Measurements from ENCODE around the gene BGLAP.
"Not testable (repeated sequence)": the region's sequence is repeated elsewhere in the genome, so short reads cannot be mapped to it uniquely, and the experiment has no call there.

Gene BGLAP

GRCh38 chr1:156241926-156242325 is at the start of gene BGLAP:
Gene BGLAP (plus strand): TSS chr1:156242184. CDS start chr1:156242232, 48 bp downstream.
- no peak for DNase-seq

- DNase-seq: no peak
Observed at GRCh38 chr1:156193208-156193487, 48.8 kb upstream of the BGLAP start.

GRCh38 chr1:156193488-156194299 is 48.3 kb upstream of the BGLAP start, which contains the start of gene SLC25A44:
Gene SLC25A44 (plus strand): TSS chr1:156194104. CDS start chr1:156199848, 5,744 bp downstream.
- DNase-seq: peak; percentile 99

DNA sequence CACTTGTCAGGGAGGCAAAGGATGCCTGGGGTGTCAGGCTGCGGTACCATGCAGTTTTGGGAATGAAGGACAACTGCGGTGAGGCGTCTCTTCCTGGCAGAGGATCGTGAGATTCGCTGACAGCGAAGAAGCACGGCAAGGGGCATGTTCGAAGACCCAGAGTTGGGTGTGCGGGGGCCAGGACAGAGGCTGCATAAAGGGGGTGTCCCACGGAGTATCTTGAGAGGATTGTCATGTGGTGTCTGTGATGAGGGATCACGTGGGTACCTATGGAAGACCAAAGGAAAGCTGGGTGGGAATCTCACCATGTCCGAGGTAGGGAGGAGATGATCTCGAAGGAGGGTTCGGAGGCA is 47.7 kb upstream of the BGLAP start:
- no peak for DNase-seq

GRCh38 chr1:156195853-156196252 is 46.1 kb upstream of the BGLAP start:
- DNase-seq: no peak

- DNase-seq: no peak
Observed at GRCh38 chr1:156196445-156196844, 45.5 kb upstream of the BGLAP start.

DNA sequence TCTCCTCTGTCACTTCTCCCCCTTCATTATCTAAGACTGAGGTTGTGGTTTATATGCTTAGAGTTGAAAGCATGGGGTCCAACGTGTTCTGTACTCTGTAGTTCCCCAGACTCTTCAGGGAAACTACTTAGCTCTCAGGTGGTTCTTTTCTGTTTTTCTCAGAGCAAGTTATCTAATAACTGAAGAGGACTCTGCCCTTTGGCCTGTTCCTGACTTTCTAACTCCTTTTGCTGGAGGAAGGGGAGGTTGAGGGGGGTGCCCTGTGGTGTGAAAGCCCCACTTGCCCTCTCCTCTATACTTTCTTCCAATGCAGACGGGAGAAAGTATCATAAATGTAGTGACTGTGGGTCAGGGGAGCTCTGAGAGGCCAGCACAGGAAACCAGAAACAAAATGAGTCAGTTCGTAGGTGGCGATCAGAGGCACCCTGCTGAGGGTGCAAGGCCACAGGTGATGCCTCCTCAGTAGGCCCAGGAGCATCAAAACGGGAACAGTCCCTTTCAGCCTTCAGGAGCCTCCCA is 43.1 kb upstream of the BGLAP start:
- no peak for DNase-seq

GRCh38 chr1:156200044-156200443 is 41.9 kb upstream of the BGLAP start:
- DNase-seq: no peak

GRCh38 chr1:156203331-156203730 is 38.7 kb upstream of the BGLAP start:
- DNase-seq: no peak

DNA sequence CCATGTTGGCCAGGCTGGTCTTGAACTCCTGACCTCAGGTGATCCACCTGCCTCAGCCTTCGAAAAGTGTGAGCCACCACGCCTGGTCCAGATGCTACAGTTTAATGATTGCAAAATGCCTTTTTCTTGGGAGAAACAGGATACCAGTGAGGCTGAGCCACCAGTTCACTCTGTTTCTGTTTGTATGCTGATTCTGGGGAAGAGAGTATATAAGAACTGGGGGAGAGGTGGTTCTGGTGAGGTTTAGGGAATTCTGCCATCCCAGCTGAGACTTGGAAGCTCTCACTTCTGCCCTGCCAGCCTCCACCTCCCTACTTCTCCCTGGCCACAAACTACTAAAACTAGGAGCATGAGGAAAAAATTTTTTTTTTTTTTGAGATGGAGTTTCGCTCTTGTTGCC is 37.3 kb upstream of the BGLAP start:
- no peak for DNase-seq

- no peak for DNase-seq
Observed at GRCh38 chr1:156211243-156211642, 30.7 kb upstream of the BGLAP start.

- no peak for DNase-seq
Observed at GRCh38 chr1:156212130-156212529, 29.9 kb upstream of the BGLAP start.

DNA sequence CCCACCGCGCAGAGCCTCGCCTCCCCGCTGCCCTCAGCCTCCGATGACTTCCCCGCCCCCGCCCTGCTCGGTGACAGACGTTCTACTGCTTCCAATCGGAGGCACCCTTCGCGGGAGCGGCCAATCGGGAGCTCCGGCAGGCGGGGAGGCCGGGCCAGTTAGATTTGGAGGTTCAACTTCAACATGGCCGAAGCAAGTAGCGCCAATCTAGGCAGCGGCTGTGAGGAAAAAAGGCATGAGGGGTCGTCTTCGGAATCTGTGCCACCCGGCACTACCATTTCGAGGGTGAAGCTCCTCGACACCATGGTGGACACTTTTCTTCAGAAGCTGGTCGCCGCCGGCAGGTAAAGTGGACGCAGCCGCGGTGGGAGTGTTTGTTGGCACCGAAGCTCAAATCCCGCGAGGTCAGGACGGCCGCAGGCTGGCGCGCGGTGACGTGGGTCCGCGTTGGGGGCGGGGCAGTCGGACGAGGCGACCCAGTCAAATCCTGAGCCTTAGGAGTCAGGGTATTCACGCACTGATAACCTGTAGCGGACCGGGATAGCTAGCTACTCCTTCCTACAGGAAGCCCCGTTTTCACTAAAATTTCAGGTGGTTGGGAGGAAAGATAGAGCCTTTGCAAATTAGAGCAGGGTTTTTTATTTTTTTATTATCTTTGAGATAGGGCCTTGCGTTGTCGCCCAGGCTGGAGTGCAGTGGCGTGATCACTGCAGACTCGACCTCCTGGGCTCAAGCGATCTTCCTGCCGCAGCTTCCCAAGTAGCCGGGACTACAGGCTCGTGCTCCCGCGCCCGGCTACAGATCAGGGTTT is 28.9 kb upstream of the BGLAP start, which contains the start of gene PMF1:
PMF1 (plus strand) TSS at position 175 of the 811 bp plus-strand sequence; CDS start at position 184, 9 bp downstream.
- peak; percentile 95 for DNase-seq

GRCh38 chr1:156213644-156213966 is 28.4 kb upstream of the BGLAP start:
- DNase-seq: no peak

- DNase-seq: no peak
Observed at GRCh38 chr1:156214024-156214748, 27.8 kb upstream of the BGLAP start.

DNA sequence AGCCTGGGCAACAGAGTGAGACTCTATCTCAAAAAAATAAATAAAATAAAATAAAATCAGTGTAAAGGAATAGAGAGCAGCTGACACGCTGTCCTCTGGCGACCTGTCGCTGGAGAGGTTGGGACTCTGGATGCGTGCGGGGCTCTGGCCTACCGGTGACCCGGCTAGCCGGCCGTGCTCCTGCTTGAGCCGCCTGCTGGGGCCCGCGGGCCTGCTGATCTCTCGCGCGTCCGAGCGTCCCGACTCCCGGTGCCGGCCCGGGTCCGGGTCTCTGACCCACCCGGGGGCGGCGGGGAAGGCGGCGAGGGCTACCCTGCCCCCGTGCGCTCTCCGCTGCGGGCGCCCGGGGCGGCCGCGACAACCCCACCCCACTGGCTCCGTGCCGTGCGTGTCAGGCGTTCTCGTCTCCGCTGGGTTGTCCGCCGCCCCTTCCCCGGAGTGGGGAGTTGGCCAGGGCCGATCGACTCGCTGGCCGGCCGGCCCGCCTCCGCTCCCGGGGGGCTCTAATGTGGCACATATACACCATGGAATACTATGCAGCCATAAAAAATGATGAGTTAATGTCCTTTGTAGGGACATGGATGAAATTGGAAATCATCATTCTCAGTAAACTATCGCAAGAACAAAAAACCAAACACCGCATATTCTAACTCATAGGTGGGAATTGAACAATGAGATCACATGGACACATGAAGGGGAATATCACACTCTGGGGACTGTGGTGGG is 25.5 kb upstream of the BGLAP start:
- DNase-seq: not testable (repeated sequence)

GRCh38 chr1:156217871-156218270 is 24.1 kb upstream of the BGLAP start:
- DNase-seq: no peak

GRCh38 chr1:156220226-156220625 is 21.8 kb upstream of the BGLAP start:
- no peak for DNase-seq

- DNase-seq: no peak
Observed at GRCh38 chr1:156221986-156222692, 19.8 kb upstream of the BGLAP start.

DNA sequence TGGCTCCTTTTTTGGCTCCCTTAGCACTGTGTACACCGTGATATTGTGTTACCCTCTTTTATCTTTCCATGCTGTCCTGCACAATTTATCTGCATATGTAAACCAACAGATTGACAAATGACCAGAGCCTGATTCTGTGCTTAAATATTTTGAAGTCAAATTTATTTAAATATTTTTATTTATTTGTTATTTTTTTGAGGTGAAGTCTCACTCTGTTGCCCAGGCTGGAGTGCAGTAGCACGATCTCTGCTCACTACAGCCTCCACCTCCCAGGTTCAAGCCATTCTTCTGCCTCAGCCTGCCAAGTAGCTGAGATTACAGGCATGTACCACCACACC is 16.3 kb upstream of the BGLAP start:
- DNase-seq: no peak

- DNase-seq: no peak
Observed at GRCh38 chr1:156226116-156226538, 15.9 kb upstream of the BGLAP start.

- no peak for DNase-seq
Observed at GRCh38 chr1:156226782-156227181, 15.2 kb upstream of the BGLAP start.

Data from DMS79 (cell line).